ENCODE data around the gene TMEM88.

TMEM88 gene

GRCh38 chr17:7849751-7850504 is 4.9 kb upstream of the TMEM88 start:
- Histone ChIP-seq H3K27me3 (ENCODE audit: insufficient read depth, low read length, poor library complexity, severe bottlenecking) (no peaks in the 10 kb centered on the region), H4K20me1 (ENCODE audit: insufficient read depth, low read length, poor library complexity, severe bottlenecking) (peaks cover 28% of the 10 kb centered on the region), H3K9me3 (ENCODE audit: insufficient read depth, low read depth, low read length) (no peaks in the 10 kb centered on the region), H3K9ac (ENCODE audit: low read depth, low read length, poor library complexity, severe bottlenecking) (no peak overlapping the region), H3K4me1 (ENCODE audit: insufficient read depth, low read length, poor library complexity, severe bottlenecking) (no peaks in the 10 kb centered on the region), H3K79me2 (ENCODE audit: insufficient read depth, low read length) (peaks cover 8% of the 10 kb centered on the region; the same call in 1 of the 2 replicates), H3K9me2 (replicated peaks; ENCODE audit: low read depth, low read length) (no peaks in the 10 kb centered on the region), H2AFZ (ENCODE audit: low read length) (no peak overlapping the region), H3K4me3 (ENCODE audit: low read length, poor library complexity, severe bottlenecking) (no peak overlapping the region), H3K4me2 (ENCODE audit: low read depth, low read length, poor library complexity, severe bottlenecking) (no peak overlapping the region), H3K36me3 (ENCODE audit: insufficient read depth, low read length) (peaks cover 68% of the 10 kb centered on the region; the same call in 1 of the 2 replicates), H3F3A (ENCODE audit: low read depth) (no peaks in the 10 kb centered on the region)
- TF ChIP-seq EZH2phosphoT487 (IDR thresholded peaks at IDR 0.05; ENCODE audit: borderline replicate concordance) (no peak), CTCF (conservative IDR thresholded peaks at IDR 0.05; ENCODE audit: low read length) (no peak)

GRCh38 chr17:7850701-7851437 is 4.0 kb upstream of the TMEM88 start:
- H3K4me3 ChIP-seq (ENCODE audit: low read length, poor library complexity, severe bottlenecking), result no peak overlapping the region

More at GRCh38 chr17:7850701-7851437, 4.0 kb upstream of the TMEM88 start:
- no peaks in the 10 kb centered on the region for H3K4me1 ChIP-seq (ENCODE audit: insufficient read depth, low read length, poor library complexity, severe bottlenecking)
- H3K36me3 ChIP-seq (ENCODE audit: insufficient read depth, low read length), result peaks cover 62% of the 10 kb centered on the region; the same call in 1 of the 2 replicates
- no peaks in the 10 kb centered on the region for H3K9me2 ChIP-seq (replicated peaks; ENCODE audit: low read depth, low read length)
- no peak overlapping the region for H3K4me2 ChIP-seq (ENCODE audit: low read depth, low read length, poor library complexity, severe bottlenecking)
- no peaks in the 10 kb centered on the region for H3F3A ChIP-seq (ENCODE audit: low read depth)
- no peaks in the 10 kb centered on the region for H3K27me3 ChIP-seq (ENCODE audit: insufficient read depth, low read length, poor library complexity, severe bottlenecking)
- peaks cover 20% of the 10 kb centered on the region for H4K20me1 ChIP-seq (ENCODE audit: insufficient read depth, low read length, poor library complexity, severe bottlenecking)
- H2AFZ ChIP-seq (ENCODE audit: low read length), result no peak overlapping the region
- no peak for TF ChIP-seq EZH2phosphoT487 (IDR thresholded peaks at IDR 0.05; ENCODE audit: borderline replicate concordance)
- no peak for TF ChIP-seq CTCF (conservative IDR thresholded peaks at IDR 0.05; ENCODE audit: low read length)
- H3K9me3 ChIP-seq (ENCODE audit: insufficient read depth, low read depth, low read length), result no peaks in the 10 kb centered on the region
- H3K9ac ChIP-seq (ENCODE audit: low read depth, low read length, poor library complexity, severe bottlenecking), result no peak overlapping the region
- H3K79me2 ChIP-seq (ENCODE audit: insufficient read depth, low read length), result no peaks in the 10 kb centered on the region

Measured in Loucy (cell line).